Retinal pigment epithelial cell (primary cell): ENCODE results near the gene CD300LD.
"Not testable (repeated sequence)": the region's sequence is repeated elsewhere in the genome, so short reads cannot be mapped to it uniquely, and the experiment has no call there.

ENCODE experiments used
- DNase-seq: peaks from one replicate; pipeline ENCODE4 v3.0.0-alpha.2; 2010; ENCODE audit warnings: low read depth
- H3K4me3 ChIP-seq: 2 replicates; pipeline ENCODE4 v1.5.1; 2011; ENCODE audit warnings: mild to moderate bottlenecking, low read length, control low read depth, moderate library complexity
- CTCF ChIP-seq: conservative IDR thresholded peaks from 2 replicates; pipeline ENCODE4 v1.5.1; 2011; ENCODE audit warnings: low read depth, low read length, control low read depth, inconsistent platforms

CD300LD gene

GRCh38 chr17:74633326-74633725, 41.2 kb upstream of the CD300LD start:
- no peak for TF ChIP-seq CTCF
- DNase-seq = no peak

GRCh38 chr17:74632617-74633016, 40.5 kb upstream of the CD300LD start:
- no peak for DNase-seq
- H3K4me3 ChIP-seq = no peak overlapping the region
- TF ChIP-seq CTCF = no peak

More at GRCh38 chr17:74633326-74633725, 41.2 kb upstream of the CD300LD start:
- no peak overlapping the region for H3K4me3 ChIP-seq

- DNase-seq = no peak
- H3K4me3 ChIP-seq = no peak overlapping the region
- TF ChIP-seq CTCF = no peak
Measured at GRCh38 chr17:74631468-74632450, 39.7 kb upstream of the CD300LD start.

- not testable (repeated sequence) for H3K4me3 ChIP-seq, DNase-seq
Measured at GRCh38 chr17:74630251-74630650, 38.2 kb upstream of the CD300LD start.

GRCh38 chr17:74625661-74626060, 33.6 kb upstream of the CD300LD start:
- no peak for TF ChIP-seq CTCF
- H3K4me3 ChIP-seq = no peak overlapping the region
- no peak for DNase-seq

GRCh38 chr17:74624131-74624530, 32.0 kb upstream of the CD300LD start:
- DNase-seq = no peak
- no peak for TF ChIP-seq CTCF
- H3K4me3 ChIP-seq = no peak overlapping the region

- H3K4me3 ChIP-seq = no peak within 1 kb of the TSS
- no peak for TF ChIP-seq CTCF
- no peak for DNase-seq
Measured at GRCh38 chr17:74623693-74624093, 31.6 kb upstream of the CD300LD start, which contains the start of gene CD300E. Gene CD300E, minus strand, starts transcription at chr17:74623738. Its CDS starts 117 bp downstream, at chr17:74623621.
